Uterus (tissue), 4 donors: ENCODE measurements around the gene WDR17. TPM values are rescaled to one million over a fixed set of nuclear protein-coding genes. Genes with fewer than 3 reads are reported as not detected.

Experiments
- DNase-seq, 2 donors: peaks; one replicate each; pipeline ENCODE4 v3.0.0-alpha.2; 2019 to 2020
- H3K27ac ChIP-seq, 2 donors: fragments of 200-600 bp; sonication (generic); 1 replicate in 1 of 2; 2 replicates in 1 of 2; pipeline ENCODE4 v1.5.1; 2016 to 2018
- H3K27me3 ChIP-seq, 2 donors: fragments of 200-600 bp; sonication (generic); one replicate each; pipeline ENCODE4 v1.5.1; 2018 to 2019; ENCODE audit warnings: control low read depth in 1 of 2
- H3K36me3 ChIP-seq, 2 donors: fragments of 200-600 bp; sonication (generic); one replicate each; pipeline ENCODE4 v1.5.1; 2019; ENCODE audit warnings: control low read depth in 1 of 2
- H3K4me1 ChIP-seq, 2 donors: fragments of 200-600 bp; sonication (generic); one replicate each; pipeline ENCODE4 v1.5.1; 2018 to 2019; ENCODE audit warnings: control low read depth in 1 of 2
- H3K4me3 ChIP-seq, 2 donors: fragments of 200-600 bp; sonication (generic); 1 replicate in 1 of 2; 2 replicates in 1 of 2; pipeline ENCODE4 v1.5.1; 2018 to 2019; ENCODE audit warnings: mild to moderate bottlenecking in 1 of 2
- H3K9me3 ChIP-seq, 2 donors: fragments of 200-600 bp; sonication (generic); one replicate each; pipeline ENCODE4 v1.5.1; 2019; ENCODE audit warnings: control low read depth in 1 of 2
- CTCF ChIP-seq, 4 experiments: fragments of 200-600 bp in 2 of 4; fragments of 450-650 bp in 2 of 4; sonication (generic) in 2 of 4; IDR thresholded peaks; one replicate each; pipeline ENCODE4 v1.5.1; 2016 to 2019; ENCODE audit warnings: antibody characterized with exemption in 4 of 4, mild to moderate bottlenecking in 2 of 4, moderate library complexity in 1 of 4
- POLR2A ChIP-seq, 2 donors: fragments of 450-650 bp; IDR thresholded peaks; one replicate each; pipeline ENCODE4 v1.6.1; 2016; ENCODE audit warnings: antibody characterized with exemption in 2 of 2, mild to moderate bottlenecking in 1 of 2, moderate library complexity in 1 of 2
- intact Hi-C: fragments of 100-400 bp; cut with DNase I; formaldehyde crosslinking; loops from one replicate; pipeline ENCODE4 v1.15.1; 2023; ENCODE audit warnings: low total_unique reads
- total RNA-seq, 4 donors: library from RNA; depleted of rRNA in 3 of 4; stranded (reverse); fragments of >200 nt in 3 of 4; gene quantifications; one replicate each; pipeline versions ENCODE4 v1.1.0 to v1.2.4, GENCODE V29; 2014 to 2023
- donor health status: DM: yes; HTN: yes; CAD: no.

The WDR17 gene
- total RNA-seq, 4 donors from 2014 or later, result 0.51 to 7.2 (median 4.5) TPM

GRCh38 chr4:176153124-176153523 is 87.5 kb downstream of the WDR17 start:
- no peak overlapping the region for H3K27ac ChIP-seq
- no peak overlapping the region for H3K4me3 ChIP-seq
- no peak for DNase-seq

GRCh38 chr4:176156656-176157055 is 91.0 kb downstream of the WDR17 start:
- Histone ChIP-seq H3K27ac (no peak overlapping the region), H3K27me3 (no peaks in the 10 kb centered on the region), H3K4me3 (no peak overlapping the region), H3K36me3 (no peaks in the 10 kb centered on the region), H3K4me1 (no peaks in the 10 kb centered on the region), H3K9me3 (no peaks in the 10 kb centered on the region)
- intact Hi-C loops, result no loop called here
- DNase-seq, result no peak
- TF ChIP-seq POLR2A (IDR thresholded peaks at IDR 0.05) (no peak), CTCF (IDR thresholded peaks at IDR 0.05) (no peak)

More at GRCh38 chr4:176153124-176153523, 87.5 kb downstream of the WDR17 start:
- Histone ChIP-seq H3K36me3 (no peaks in the 10 kb centered on the region), H3K4me1 (no peaks in the 10 kb centered on the region), H3K9me3 (no peaks in the 10 kb centered on the region), H3K27me3 (no peaks in the 10 kb centered on the region)
- intact Hi-C loops, result no loop called here
- TF ChIP-seq CTCF (IDR thresholded peaks at IDR 0.05) (no peak), POLR2A (IDR thresholded peaks at IDR 0.05) (no peak)

GRCh38 chr4:176163041-176163440 is 97.4 kb downstream of the WDR17 start:
- DNase-seq, result no peak
- no peaks in the 10 kb centered on the region for H3K27me3 ChIP-seq
- TF ChIP-seq CTCF (IDR thresholded peaks at IDR 0.05), result no peak
- TF ChIP-seq POLR2A (IDR thresholded peaks at IDR 0.05), result no peak
- intact Hi-C loops, result no loop called here
- no peaks in the 10 kb centered on the region for H3K4me1 ChIP-seq
- no peak overlapping the region for H3K27ac ChIP-seq
- H3K9me3 ChIP-seq, result no peaks in the 10 kb centered on the region
- H3K36me3 ChIP-seq, result no peaks in the 10 kb centered on the region
- H3K4me3 ChIP-seq, result no peak overlapping the region

GRCh38 chr4:176185051-176185450 is 119.4 kb downstream of the WDR17 start:
- Histone ChIP-seq H3K27ac (no peak overlapping the region), H3K4me1 (no peaks in the 10 kb centered on the region), H3K4me3 (no peak overlapping the region), H3K9me3 (no peaks in the 10 kb centered on the region), H3K36me3 (no peaks in the 10 kb centered on the region), H3K27me3 (no peaks in the 10 kb centered on the region)
- intact Hi-C loops, result no loop called here
- no peak for DNase-seq
- TF ChIP-seq CTCF (IDR thresholded peaks at IDR 0.05) (no peak), POLR2A (IDR thresholded peaks at IDR 0.05) (no peak)

- intact Hi-C loops, result no loop called here
- H3K27ac ChIP-seq, result peak overlapping the region in 1 of 2 donors; percentile 12
- no peak for TF ChIP-seq CTCF (IDR thresholded peaks at IDR 0.05)
- TF ChIP-seq POLR2A (IDR thresholded peaks at IDR 0.05), result no peak
Observed at GRCh38 chr4:176186067-176186466, 120.4 kb downstream of the WDR17 start.

More at GRCh38 chr4:176186067-176186466, 120.4 kb downstream of the WDR17 start:
- Histone ChIP-seq H3K4me3 (no peak overlapping the region), H3K4me1 (no peaks in the 10 kb centered on the region), H3K27me3 (no peaks in the 10 kb centered on the region), H3K9me3 (no peaks in the 10 kb centered on the region), H3K36me3 (no peaks in the 10 kb centered on the region)
- no peak for DNase-seq
